ENCODE measurements around the gene PDE4D.

Gene PDE4D

GRCh38 chr5:59517926-59518585 lies 375.5 kb downstream of the PDE4D start:
- H2AFZ ChIP-seq (ENCODE audit: low read depth, low read length) = no peak overlapping the region
- peak; percentile 77 for DNase-seq
- no peak overlapping the region for H4K8ac ChIP-seq (ENCODE audit: low read length)
- H3K23ac ChIP-seq (ENCODE audit: low read length in 2 of 2) = no peak overlapping the region
- H3K9ac ChIP-seq (ENCODE audit: low read length) = no peak overlapping the region
- no peak overlapping the region for H2BK5ac ChIP-seq (ENCODE audit: low read depth, low read length, poor library complexity, severe bottlenecking)
- WGBS = no CpG with 5 or more reads among the region's 3 CpGs
- no peaks in the 10 kb centered on the region for H3K36me3 ChIP-seq (ENCODE audit: control insufficient read depth in 1 of 2, insufficient read depth in 2 of 2, low read depth in 1 of 2, low read length in 2 of 2)
- peak overlapping the region in 1 of 2 experiments; percentile 44 for H2BK12ac ChIP-seq (ENCODE audit: low read length in 2 of 2)
- no peak overlapping the region for H3K4me2 ChIP-seq (ENCODE audit: low read length, poor library complexity, severe bottlenecking)
- H2AK5ac ChIP-seq (ENCODE audit: low read length, severe bottlenecking) = no peak overlapping the region
- H3K79me1 ChIP-seq (replicated peaks; ENCODE audit: low read length, poor library complexity, severe bottlenecking) = peaks cover 4% of the 10 kb centered on the region
- no peaks in the 10 kb centered on the region for H3K9me3 ChIP-seq (ENCODE audit: control insufficient read depth, low read length)
- no peak overlapping the region for H3K4ac ChIP-seq (ENCODE audit: low read depth in 1 of 2, low read length in 2 of 2)
- H3K18ac ChIP-seq (ENCODE audit: low read depth in 1 of 2, low read length in 2 of 2) = no peak overlapping the region
- H3K14ac ChIP-seq (ENCODE audit: low read length in 2 of 2) = no peak overlapping the region
- peaks cover 0 to 6% of the 10 kb centered on the region in 2 experiments for H3K27me3 ChIP-seq (ENCODE audit: control insufficient read depth in 1 of 2, insufficient read depth in 1 of 2, low read length in 2 of 2)
- peak overlapping the region; percentile 59 for H3K27ac ChIP-seq (ENCODE audit: low read length, poor library complexity, severe bottlenecking)
- no peak overlapping the region for H4K91ac ChIP-seq (ENCODE audit: low read length)
- H2BK120ac ChIP-seq (ENCODE audit: low read depth, low read length) = no peak overlapping the region
- no peak overlapping the region for H2BK15ac ChIP-seq (ENCODE audit: low read depth, poor library complexity, severe bottlenecking)
- no peak overlapping the region for H3K4me3 ChIP-seq (ENCODE audit: insufficient read depth in 1 of 2, low read depth in 1 of 2, low read length in 2 of 2)
- peaks cover 2% of the 10 kb centered on the region for H3K4me1 ChIP-seq (ENCODE audit: control insufficient read depth, insufficient read depth, low read depth, low read length)

GRCh38 chr5:59516161-59516560 lies 377.4 kb downstream of the PDE4D start:
- no peaks in the 10 kb centered on the region for H3K36me3 ChIP-seq (ENCODE audit: control insufficient read depth in 1 of 2, insufficient read depth in 2 of 2, low read depth in 1 of 2, low read length in 2 of 2)
- H3K4me1 ChIP-seq (ENCODE audit: control insufficient read depth, insufficient read depth, low read depth, low read length) = peaks cover 2% of the 10 kb centered on the region
- H3K18ac ChIP-seq (ENCODE audit: low read depth in 1 of 2, low read length in 2 of 2) = no peak overlapping the region
- H3K14ac ChIP-seq (ENCODE audit: low read length in 2 of 2) = no peak overlapping the region
- 100% methylated on average over 2 of the region's 3 CpGs for WGBS
- H2AFZ ChIP-seq (ENCODE audit: low read depth, low read length) = no peak overlapping the region
- H3K27ac ChIP-seq (ENCODE audit: low read length, poor library complexity, severe bottlenecking) = no peak overlapping the region
- H2BK12ac ChIP-seq (ENCODE audit: low read length in 2 of 2) = no peak overlapping the region
- no peak overlapping the region for H4K8ac ChIP-seq (ENCODE audit: low read length)
- no peak overlapping the region for H2BK15ac ChIP-seq (ENCODE audit: low read depth, poor library complexity, severe bottlenecking)
- H3K9me3 ChIP-seq (ENCODE audit: control insufficient read depth, low read length) = no peaks in the 10 kb centered on the region
- H3K27me3 ChIP-seq (ENCODE audit: control insufficient read depth in 1 of 2, insufficient read depth in 1 of 2, low read length in 2 of 2) = no peaks in the 10 kb centered on the region
- H3K79me1 ChIP-seq (replicated peaks; ENCODE audit: low read length, poor library complexity, severe bottlenecking) = peaks cover 4% of the 10 kb centered on the region
- DNase-seq = no peak
- no peak overlapping the region for H2BK120ac ChIP-seq (ENCODE audit: low read depth, low read length)
- no peak overlapping the region for H3K4me3 ChIP-seq (ENCODE audit: insufficient read depth in 1 of 2, low read depth in 1 of 2, low read length in 2 of 2)
- no peak overlapping the region for H3K9ac ChIP-seq (ENCODE audit: low read length)
- H3K4me2 ChIP-seq (ENCODE audit: low read length, poor library complexity, severe bottlenecking) = no peak overlapping the region
- no peak overlapping the region for H3K23ac ChIP-seq (ENCODE audit: low read length in 2 of 2)
- H4K91ac ChIP-seq (ENCODE audit: low read length) = no peak overlapping the region
- H3K4ac ChIP-seq (ENCODE audit: low read depth in 1 of 2, low read length in 2 of 2) = no peak overlapping the region
- peak overlapping the region; percentile 44 for H2AK5ac ChIP-seq (ENCODE audit: low read length, severe bottlenecking)
- H2BK5ac ChIP-seq (ENCODE audit: low read depth, low read length, poor library complexity, severe bottlenecking) = no peak overlapping the region

- H3K4me3 ChIP-seq (ENCODE audit: insufficient read depth in 1 of 2, low read depth in 1 of 2, low read length in 2 of 2) = no peak overlapping the region
- H3K9ac ChIP-seq (ENCODE audit: low read length) = no peak overlapping the region
- H2BK120ac ChIP-seq (ENCODE audit: low read depth, low read length) = no peak overlapping the region
- H3K4ac ChIP-seq (ENCODE audit: low read depth in 1 of 2, low read length in 2 of 2) = no peak overlapping the region
- DNase-seq = peak; percentile 35
- no peak overlapping the region for H2AFZ ChIP-seq (ENCODE audit: low read depth, low read length)
- H3K27me3 ChIP-seq (ENCODE audit: control insufficient read depth in 1 of 2, insufficient read depth in 1 of 2, low read length in 2 of 2) = peaks cover 0 to 10% of the 10 kb centered on the region in 2 experiments
- no peak overlapping the region for H3K23ac ChIP-seq (ENCODE audit: low read length in 2 of 2)
- no peak overlapping the region for H3K4me2 ChIP-seq (ENCODE audit: low read length, poor library complexity, severe bottlenecking)
- no peaks in the 10 kb centered on the region for H3K9me3 ChIP-seq (ENCODE audit: control insufficient read depth, low read length)
- H2BK15ac ChIP-seq (ENCODE audit: low read depth, poor library complexity, severe bottlenecking) = no peak overlapping the region
- H3K14ac ChIP-seq (ENCODE audit: low read length in 2 of 2) = no peak overlapping the region
- no peaks in the 10 kb centered on the region for H3K4me1 ChIP-seq (ENCODE audit: control insufficient read depth, insufficient read depth, low read depth, low read length)
- no peaks in the 10 kb centered on the region for H3K79me1 ChIP-seq (replicated peaks; ENCODE audit: low read length, poor library complexity, severe bottlenecking)
- no CpG with 5 or more reads among the region's 1 CpG for WGBS
- no peak overlapping the region for H2BK5ac ChIP-seq (ENCODE audit: low read depth, low read length, poor library complexity, severe bottlenecking)
- H4K91ac ChIP-seq (ENCODE audit: low read length) = no peak overlapping the region
- no peak overlapping the region for H3K27ac ChIP-seq (ENCODE audit: low read length, poor library complexity, severe bottlenecking)
- H3K18ac ChIP-seq (ENCODE audit: low read depth in 1 of 2, low read length in 2 of 2) = no peak overlapping the region
- no peak overlapping the region for H2AK5ac ChIP-seq (ENCODE audit: low read length, severe bottlenecking)
- no peak overlapping the region for H4K8ac ChIP-seq (ENCODE audit: low read length)
- no peaks in the 10 kb centered on the region for H3K36me3 ChIP-seq (ENCODE audit: control insufficient read depth in 1 of 2, insufficient read depth in 2 of 2, low read depth in 1 of 2, low read length in 2 of 2)
- H2BK12ac ChIP-seq (ENCODE audit: low read length in 2 of 2) = no peak overlapping the region
Observed at GRCh38 chr5:59506285-59506877, 387.1 kb downstream of the PDE4D start.

DNA sequence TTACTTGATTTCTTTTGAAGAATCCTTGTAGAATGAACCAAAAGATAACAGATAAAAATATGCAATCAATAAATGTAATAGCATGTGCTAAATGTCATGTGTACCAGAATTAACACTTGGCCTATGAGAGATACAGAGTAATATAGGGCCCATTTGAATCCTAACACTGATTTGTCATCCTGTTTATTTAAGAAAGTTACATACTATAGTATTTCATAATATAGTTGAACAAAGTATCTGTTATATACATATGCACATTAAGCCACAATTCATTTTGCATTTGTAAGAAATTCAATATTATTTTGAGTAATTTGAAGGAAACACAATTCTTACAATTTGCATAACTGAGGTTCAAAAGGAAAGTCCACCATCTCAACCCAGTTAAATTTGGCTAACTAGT lies 389.5 kb downstream of the PDE4D start:
- Histone ChIP-seq H2BK12ac (ENCODE audit: low read length in 2 of 2) (no peak overlapping the region), H3K4me2 (ENCODE audit: low read length, poor library complexity, severe bottlenecking) (no peak overlapping the region), H3K14ac (ENCODE audit: low read length in 2 of 2) (no peak overlapping the region), H3K23ac (ENCODE audit: low read length in 2 of 2) (no peak overlapping the region), H3K4me3 (ENCODE audit: insufficient read depth in 1 of 2, low read depth in 1 of 2, low read length in 2 of 2) (no peak overlapping the region), H3K79me1 (replicated peaks; ENCODE audit: low read length, poor library complexity, severe bottlenecking) (no peaks in the 10 kb centered on the region), H2BK5ac (ENCODE audit: low read depth, low read length, poor library complexity, severe bottlenecking) (no peak overlapping the region), H2BK120ac (ENCODE audit: low read depth, low read length) (no peak overlapping the region), H3K36me3 (ENCODE audit: control insufficient read depth in 1 of 2, insufficient read depth in 2 of 2, low read depth in 1 of 2, low read length in 2 of 2) (no peaks in the 10 kb centered on the region), H3K9me3 (ENCODE audit: control insufficient read depth, low read length) (no peaks in the 10 kb centered on the region), H4K91ac (ENCODE audit: low read length) (no peak overlapping the region), H3K27ac (ENCODE audit: low read length, poor library complexity, severe bottlenecking) (no peak overlapping the region), H3K4ac (ENCODE audit: low read depth in 1 of 2, low read length in 2 of 2) (no peak overlapping the region), H3K9ac (ENCODE audit: low read length) (no peak overlapping the region), H3K27me3 (ENCODE audit: control insufficient read depth in 1 of 2, insufficient read depth in 1 of 2, low read length in 2 of 2) (peaks cover 0 to 19% of the 10 kb centered on the region in 2 experiments), H2BK15ac (ENCODE audit: low read depth, poor library complexity, severe bottlenecking) (no peak overlapping the region), H2AK5ac (ENCODE audit: low read length, severe bottlenecking) (no peak overlapping the region), H3K4me1 (ENCODE audit: control insufficient read depth, insufficient read depth, low read depth, low read length) (no peaks in the 10 kb centered on the region), H2AFZ (ENCODE audit: low read depth, low read length) (no peak overlapping the region), H3K18ac (ENCODE audit: low read depth in 1 of 2, low read length in 2 of 2) (no peak overlapping the region), H4K8ac (ENCODE audit: low read length) (no peak overlapping the region)
- DNase-seq = no peak

Measured in mesenchymal stem cell (in vitro differentiated cells and primary cell).